ENCODE measurements around the gene C18orf54. TPM values are rescaled to one million over a fixed set of nuclear protein-coding genes. Genes with fewer than 3 reads are reported as not detected.

The C18orf54 gene
- total RNA-seq, 1 experiment from 2014 or later: 5.1 TPM

DNA sequence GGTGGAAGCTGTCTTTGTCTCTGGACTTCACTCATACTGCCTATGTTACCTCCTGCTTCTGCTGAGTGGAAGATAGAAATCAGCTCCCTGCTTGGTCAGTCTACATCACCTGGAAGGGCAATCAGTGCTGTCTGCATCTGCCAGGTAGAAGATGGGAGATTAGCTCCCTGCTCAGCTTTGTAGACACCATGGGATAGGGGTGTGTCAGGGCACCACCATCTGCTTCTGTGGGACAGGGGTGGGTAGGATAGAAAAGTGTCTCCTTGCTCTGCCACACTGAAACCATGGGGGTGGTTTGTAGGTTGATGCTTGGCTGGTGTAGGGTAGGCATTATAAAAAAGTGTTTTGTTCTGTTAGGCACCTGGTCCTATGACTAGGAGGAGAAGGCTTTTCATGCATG lies 34.1 kb upstream of the C18orf54 start:
- Histone ChIP-seq H3K4me2 (ENCODE audit: low read length) (no peak overlapping the region), H3K27me3 (ENCODE audit: low read length) (no peaks in the 10 kb centered on the region), H3K9ac (ENCODE audit: low read length) (no peak overlapping the region), H3K27ac (ENCODE audit: low read length) (no peak overlapping the region), H3K79me2 (ENCODE audit: low read length) (no peaks in the 10 kb centered on the region), H4K20me1 (ENCODE audit: low read length) (no peaks in the 10 kb centered on the region), H3K4me3 (ENCODE audit: low read length) (no peak overlapping the region), H2AFZ (ENCODE audit: low read length) (no peak overlapping the region), H3F3A (ENCODE audit: low read length, unreplicated experiment) (no peaks in the 10 kb centered on the region), H3K9me2 (replicated peaks; ENCODE audit: low read length) (no peaks in the 10 kb centered on the region), H3K36me3 (ENCODE audit: low read depth, low read length) (no peaks in the 10 kb centered on the region), H3K9me3 (ENCODE audit: low read length) (no peaks in the 10 kb centered on the region), H3K4me1 (ENCODE audit: insufficient read depth, low read length) (peaks cover 7% of the 10 kb centered on the region; the same call in 1 of the 2 replicates)
- ChIA-PET CTCF (no interaction called here), POLR2A (ENCODE audit: unreplicated experiment) (no interaction called here)
- TF ChIP-seq EZH2 (IDR thresholded peaks at IDR 0.05; ENCODE audit: low read length, unreplicated experiment) (no peak), EZH2phosphoT487 (IDR thresholded peaks at IDR 0.05; ENCODE audit: borderline replicate concordance, low read length) (no peak)
- intact Hi-C loops (cut with micrococcal nuclease): no loop called here
- DNase-seq: no peak
- ATAC-seq: no peak
- BruUV-seq (replicated peaks): no TSS peak

DNA sequence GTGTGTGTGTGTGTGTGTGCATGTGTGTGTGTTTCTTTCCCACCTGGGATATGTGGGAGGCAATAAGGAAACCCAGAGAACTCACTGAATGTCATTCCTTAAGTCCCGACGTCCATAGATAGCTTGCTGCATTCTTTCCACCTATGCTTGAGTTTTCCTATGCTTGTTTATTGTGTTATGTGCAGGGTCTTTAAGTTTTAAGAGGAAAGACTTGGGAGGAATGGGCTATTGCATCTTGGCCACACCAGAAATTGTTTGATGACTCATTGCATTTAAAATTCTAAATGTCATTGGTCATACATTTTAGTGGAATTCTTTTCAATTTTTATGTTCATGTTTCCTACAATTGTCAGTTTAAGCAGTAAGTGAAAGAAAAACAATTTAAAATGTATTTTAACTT lies 33.7 kb upstream of the C18orf54 start:
- no peaks in the 10 kb centered on the region for H3K27me3 ChIP-seq (ENCODE audit: low read length)
- H3K27ac ChIP-seq (ENCODE audit: low read length): no peak overlapping the region
- ChIA-PET POLR2A (ENCODE audit: unreplicated experiment) (no interaction called here), CTCF (no interaction called here)
- H4K20me1 ChIP-seq (ENCODE audit: low read length): no peaks in the 10 kb centered on the region
- no peak overlapping the region for H3K9ac ChIP-seq (ENCODE audit: low read length)
- H3K4me1 ChIP-seq (ENCODE audit: insufficient read depth, low read length): peaks cover 7% of the 10 kb centered on the region; the same call in 1 of the 2 replicates
- H3K36me3 ChIP-seq (ENCODE audit: low read depth, low read length): no peaks in the 10 kb centered on the region
- H2AFZ ChIP-seq (ENCODE audit: low read length): no peak overlapping the region
- H3K4me2 ChIP-seq (ENCODE audit: low read length): no peak overlapping the region
- DNase-seq (peak; percentile 24), ATAC-seq (peak; percentile 56)
- no peaks in the 10 kb centered on the region for H3K9me2 ChIP-seq (replicated peaks; ENCODE audit: low read length)
- H3K79me2 ChIP-seq (ENCODE audit: low read length): no peaks in the 10 kb centered on the region
- H3K4me3 ChIP-seq (ENCODE audit: low read length): no peak overlapping the region
- no TSS peak for BruUV-seq (replicated peaks)
- H3F3A ChIP-seq (ENCODE audit: low read length, unreplicated experiment): no peaks in the 10 kb centered on the region
- TF ChIP-seq, protein P1, sequence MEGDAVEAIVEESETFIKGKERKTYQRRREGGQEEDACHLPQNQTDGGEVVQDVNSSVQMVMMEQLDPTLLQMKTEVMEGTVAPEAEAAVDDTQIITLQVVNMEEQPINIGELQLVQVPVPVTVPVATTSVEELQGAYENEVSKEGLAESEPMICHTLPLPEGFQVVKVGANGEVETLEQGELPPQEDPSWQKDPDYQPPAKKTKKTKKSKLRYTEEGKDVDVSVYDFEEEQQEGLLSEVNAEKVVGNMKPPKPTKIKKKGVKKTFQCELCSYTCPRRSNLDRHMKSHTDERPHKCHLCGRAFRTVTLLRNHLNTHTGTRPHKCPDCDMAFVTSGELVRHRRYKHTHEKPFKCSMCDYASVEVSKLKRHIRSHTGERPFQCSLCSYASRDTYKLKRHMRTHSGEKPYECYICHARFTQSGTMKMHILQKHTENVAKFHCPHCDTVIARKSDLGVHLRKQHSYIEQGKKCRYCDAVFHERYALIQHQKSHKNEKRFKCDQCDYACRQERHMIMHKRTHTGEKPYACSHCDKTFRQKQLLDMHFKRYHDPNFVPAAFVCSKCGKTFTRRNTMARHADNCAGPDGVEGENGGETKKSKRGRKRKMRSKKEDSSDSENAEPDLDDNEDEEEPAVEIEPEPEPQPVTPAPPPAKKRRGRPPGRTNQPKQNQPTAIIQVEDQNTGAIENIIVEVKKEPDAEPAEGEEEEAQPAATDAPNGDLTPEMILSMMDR (conservative IDR thresholded peaks at IDR 0.05; ENCODE audit: low read depth, low read length): no peak
- TF ChIP-seq EZH2 (IDR thresholded peaks at IDR 0.05; ENCODE audit: low read length, unreplicated experiment) (no peak), EZH2phosphoT487 (IDR thresholded peaks at IDR 0.05; ENCODE audit: borderline replicate concordance, low read length) (no peak)
- no peaks in the 10 kb centered on the region for H3K9me3 ChIP-seq (ENCODE audit: low read length)
- intact Hi-C loops (cut with micrococcal nuclease): no loop called here

DNA sequence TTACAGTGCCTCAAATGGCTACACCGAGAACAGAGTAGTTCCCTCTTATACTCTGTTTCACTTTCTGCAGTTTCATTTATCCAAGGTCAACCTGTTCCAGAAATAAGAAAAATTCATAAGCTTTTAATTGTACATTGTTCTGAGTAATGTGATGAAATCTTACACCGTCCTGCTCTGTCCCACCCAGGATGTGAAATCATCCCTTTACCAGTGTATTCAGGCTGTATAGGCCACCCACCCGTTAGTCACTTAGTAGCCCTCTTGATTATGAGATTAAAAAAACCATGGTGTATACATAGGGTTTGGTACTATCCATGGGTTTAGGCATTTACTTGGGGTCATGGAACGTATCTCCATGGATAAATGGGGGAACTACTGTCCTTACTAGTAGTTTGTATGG lies 29.9 kb upstream of the C18orf54 start:
- no peaks in the 10 kb centered on the region for H3K27me3 ChIP-seq (ENCODE audit: low read length)
- 0 out of 2 replicates have a peak overlapping the region, but pooled peaks have one; percentile 21 for H3K4me2 ChIP-seq (ENCODE audit: low read length)
- H3K4me3 ChIP-seq (ENCODE audit: low read length): no peak overlapping the region
- H3K9ac ChIP-seq (ENCODE audit: low read length): no peak overlapping the region
- TF ChIP-seq EZH2 (IDR thresholded peaks at IDR 0.05; ENCODE audit: low read length, unreplicated experiment) (no peak), EZH2phosphoT487 (IDR thresholded peaks at IDR 0.05; ENCODE audit: borderline replicate concordance, low read length) (no peak)
- TF ChIP-seq, protein P1 (conservative IDR thresholded peaks at IDR 0.05; ENCODE audit: low read depth, low read length): no peak
- H4K20me1 ChIP-seq (ENCODE audit: low read length): no peaks in the 10 kb centered on the region
- no peaks in the 10 kb centered on the region for H3F3A ChIP-seq (ENCODE audit: low read length, unreplicated experiment)
- no TSS peak for BruUV-seq (replicated peaks)
- POLR2A ChIA-PET (ENCODE audit: unreplicated experiment): no interaction called here
- peak overlapping the region; percentile 1; the same call in 1 of the 2 replicates for H2AFZ ChIP-seq (ENCODE audit: low read length)
- peaks cover 7% of the 10 kb centered on the region; the same call in 1 of the 2 replicates for H3K4me1 ChIP-seq (ENCODE audit: insufficient read depth, low read length)
- intact Hi-C loops (cut with micrococcal nuclease): no loop called here
- no peaks in the 10 kb centered on the region for H3K9me2 ChIP-seq (replicated peaks; ENCODE audit: low read length)
- ATAC-seq (peak; percentile 74), DNase-seq (peak; percentile 16)
- CTCF ChIA-PET: no interaction called here
- no peaks in the 10 kb centered on the region for H3K36me3 ChIP-seq (ENCODE audit: low read depth, low read length)
- no peaks in the 10 kb centered on the region for H3K79me2 ChIP-seq (ENCODE audit: low read length)
- no peaks in the 10 kb centered on the region for H3K9me3 ChIP-seq (ENCODE audit: low read length)
- no peak overlapping the region for H3K27ac ChIP-seq (ENCODE audit: low read length)
